H1 (cell line): ENCODE data around the gene ARCN1. TPM values are rescaled to one million over a fixed set of nuclear protein-coding genes. Genes with fewer than 3 reads are reported as not detected.

ENCODE experiments used
- CREB1 ChIP-seq: IDR thresholded peaks from 2 replicates; pipeline ENCODE4 v1.6.1; 2012; ENCODE audit warnings: inconsistent platforms
- JUN ChIP-seq: IDR thresholded peaks from 2 replicates; pipeline ENCODE4 v1.6.1; 2011; ENCODE audit warnings: low read depth, mild to moderate bottlenecking, improper control_type of control experiment, low read length
- KDM4A ChIP-seq: IDR thresholded peaks from one replicate; pipeline ENCODE4 v1.7.1; 2012; ENCODE audit warnings: low read depth, mild to moderate bottlenecking, moderate library complexity, low read length, inconsistent platforms; ENCODE audit not compliant: severe bottlenecking
- NRF1 ChIP-seq: IDR thresholded peaks from 2 replicates; pipeline ENCODE4 v1.6.1; 2011; ENCODE audit warnings: mild to moderate bottlenecking, low read depth, low read length, improper control_type of control experiment
- PHF8 ChIP-seq: fragments of 200-600 bp; sonication (generic); conservative IDR thresholded peaks from 2 replicates; pipeline ENCODE4 v1.7.1; 2012; ENCODE audit warnings: low read depth, mild to moderate bottlenecking, inconsistent platforms, low read length, moderate library complexity
- RBBP5 ChIP-seq: IDR thresholded peaks from 2 replicates; pipeline ENCODE4 v1.7.1; 2012; ENCODE audit warnings: low read depth, mild to moderate bottlenecking, inconsistent platforms, low read length, moderate library complexity, borderline replicate concordance
- RNF2 ChIP-seq: fragments of 200-900, 300-1000 bp; sonication (generic); IDR thresholded peaks from 2 replicates; pipeline ENCODE4 v1.7.1; 2016; ENCODE audit warnings: borderline replicate concordance, low read depth, mild to moderate bottlenecking, antibody characterized with exemption, low read length; ENCODE audit not compliant: poor library complexity, severe bottlenecking; ENCODE audit errors: missing control alignments
- SAP30 ChIP-seq: fragments of 300-600 bp; sonication (generic); IDR thresholded peaks from 2 replicates; pipeline ENCODE4 v1.7.1; 2012; ENCODE audit warnings: low read length, moderate library complexity, mild to moderate bottlenecking, inconsistent platforms; ENCODE audit not compliant: insufficient read depth, insufficient replicate concordance
- SIN3A ChIP-seq, 2 experiments: IDR thresholded peaks in 1 of 2; conservative IDR thresholded peaks in 1 of 2; 2 replicates each; pipeline ENCODE4 v1.6.1; 2011 to 2012; ENCODE audit warnings: low read length in 2 of 2, improper control_type of control experiment in 1 of 2, low read depth in 1 of 2, mild to moderate bottlenecking in 1 of 2
- SUZ12 ChIP-seq: fragments of 200-600 bp; sonication (generic); IDR thresholded peaks from 2 replicates; pipeline ENCODE4 v1.6.1; 2012; ENCODE audit warnings: mild to moderate bottlenecking, inconsistent platforms, low read length, moderate library complexity, mixed read lengths
- TAF1 ChIP-seq: IDR thresholded peaks from 2 replicates; pipeline ENCODE4 v1.6.1; 2011; ENCODE audit warnings: mild to moderate bottlenecking, low read depth, low read length
- TBP ChIP-seq: IDR thresholded peaks from 2 replicates; pipeline ENCODE4 v1.6.1; 2011; ENCODE audit warnings: low read depth, low read length, improper control_type of control experiment
- ZNF274 ChIP-seq: IDR thresholded peaks from 2 replicates; pipeline ENCODE4 v1.7.0; 2012; ENCODE audit warnings: low read length, borderline replicate concordance; ENCODE audit errors: extremely low read depth
- polyA plus RNA-seq, 7 experiments: library from polyadenylated mRNA; depleted of rRNA in 3 of 7; stranded (reverse) in 5 of 7; unstranded in 2 of 7; fragments of >200 nt in 5 of 7; fragments of 200-250 nt in 2 of 7; gene quantifications; 1 replicate in 5 of 7; 2 replicates in 1 of 7; 4 replicates in 1 of 7; pipeline versions ENCODE4 v1.2.1 to v1.2.3, GENCODE V29; 2011 to 2013; ENCODE audit warnings: missing spikeins in 2 of 7, mixed read lengths in 2 of 7
- total RNA-seq: library from RNA; stranded (reverse); fragmentation: NEBNext Ultra II Directional; extraction: Animal tissue kit (Norgen Biotek cat#: 25700); gene quantifications from 2 replicates; pipeline ENCODE4 v1.2.1, GENCODE V29; 2021
- TF ChIP-seq, protein P1 (sequence below): IDR thresholded peaks from 2 replicates; pipeline ENCODE4 v1.6.1; 2012; ENCODE audit warnings: inconsistent platforms
- TF ChIP-seq, protein P2 (sequence below): IDR thresholded peaks from 2 replicates; pipeline ENCODE4 v1.6.1; 2012; ENCODE audit warnings: inconsistent platforms

The ARCN1 gene
- total and polyA plus RNA-seq, 2 of the 8 experiments (the other 6 are each of a cell fraction or from before 2014, with no cell fraction given): 132 to 146 TPM

DNA sequence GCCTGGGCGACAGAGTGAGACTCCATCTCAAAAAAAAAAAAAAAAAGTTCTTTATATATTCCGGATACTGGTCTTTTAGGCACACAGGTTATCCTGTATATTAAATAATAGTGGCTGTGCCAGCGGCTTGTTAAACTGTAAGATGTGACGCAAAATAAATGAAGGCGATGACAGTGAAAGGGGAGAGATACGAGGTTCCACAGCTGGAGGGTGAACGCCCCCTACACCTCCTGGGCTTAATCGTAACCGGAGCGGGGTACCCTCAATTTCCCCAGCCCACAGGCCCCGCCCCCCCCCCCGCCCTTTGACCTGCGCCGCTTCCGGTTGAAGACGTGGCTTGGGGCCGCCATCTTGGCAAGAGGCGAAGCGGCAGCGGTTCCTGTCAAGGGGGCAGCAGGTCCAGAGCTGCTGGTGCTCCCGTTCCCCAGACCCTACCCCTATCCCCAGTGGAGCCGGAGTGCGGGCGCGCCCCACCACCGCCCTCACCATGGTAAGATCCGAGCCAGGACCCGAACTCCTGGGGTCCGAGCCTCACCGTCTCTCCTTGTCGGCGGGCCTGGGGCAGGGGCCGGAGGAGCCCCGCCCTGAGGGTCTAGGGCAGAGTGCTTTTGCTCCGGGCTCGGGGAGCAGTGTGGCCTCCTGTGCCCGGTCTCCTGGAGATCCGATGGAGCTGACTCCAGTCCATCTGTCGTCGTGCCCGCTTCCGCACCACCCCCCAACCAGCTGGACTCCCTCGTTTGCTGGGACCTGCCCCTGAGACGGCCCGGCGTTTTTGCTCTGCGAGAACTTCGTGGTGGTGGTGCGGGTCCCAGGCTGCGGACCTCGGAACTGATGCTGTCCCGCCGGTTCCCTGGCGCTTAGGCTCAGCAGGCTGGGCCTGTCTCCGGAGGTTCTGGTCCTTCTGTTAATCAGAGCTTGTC is at the start of gene ARCN1 (continued):
- TF ChIP-seq RBBP5: peak; percentile 83; the same call in 1 of the 2 replicates
- peak; percentile 92 for TF ChIP-seq PHF8
- TF ChIP-seq, protein P1, sequence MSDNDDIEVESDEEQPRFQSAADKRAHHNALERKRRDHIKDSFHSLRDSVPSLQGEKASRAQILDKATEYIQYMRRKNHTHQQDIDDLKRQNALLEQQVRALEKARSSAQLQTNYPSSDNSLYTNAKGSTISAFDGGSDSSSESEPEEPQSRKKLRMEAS: no peak
- peak in 1 of 2 experiments; percentile 91; a peak in 3 of 4 replicates for TF ChIP-seq SIN3A (conservative IDR thresholded peaks at IDR 0.05 in 1 of 2, IDR thresholded peaks at IDR 0.05 in 1 of 2; ENCODE audit: low read depth in 1 of 2, low read length in 2 of 2)
- TF ChIP-seq SAP30: no peak
- TF ChIP-seq TAF1: no peak; the same call in 1 of the 2 replicates
- no peak for TF ChIP-seq SUZ12
- TF ChIP-seq KDM4A: peak; percentile 69
- TF ChIP-seq RNF2: no peak
- TF ChIP-seq CREB1: 0 out of 2 replicates have a peak, but pooled peaks have one; percentile 33
- no peak for TF ChIP-seq JUN
- no peak for TF ChIP-seq NRF1
- peak; percentile 48; the same call in 1 of the 2 replicates for TF ChIP-seq TBP
- TF ChIP-seq, protein P2, sequence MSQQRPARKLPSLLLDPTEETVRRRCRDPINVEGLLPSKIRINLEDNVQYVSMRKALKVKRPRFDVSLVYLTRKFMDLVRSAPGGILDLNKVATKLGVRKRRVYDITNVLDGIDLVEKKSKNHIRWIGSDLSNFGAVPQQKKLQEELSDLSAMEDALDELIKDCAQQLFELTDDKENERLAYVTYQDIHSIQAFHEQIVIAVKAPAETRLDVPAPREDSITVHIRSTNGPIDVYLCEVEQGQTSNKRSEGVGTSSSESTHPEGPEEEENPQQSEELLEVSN: no peak
- no peak for TF ChIP-seq ZNF274
